HEK293 (cell line): ENCODE measurements around the gene ZNF101.

Experiments
- CTCF ChIA-PET: fragments of 350-600 bp; formaldehyde crosslinking; extraction: SDS; loops from one replicate; lab custom pipeline; 2021; ENCODE audit warnings: antibody characterized with exemption; lab: Yijun Ruan, JAX
- POLR2A ChIA-PET: fragments of 300-600 bp; formaldehyde crosslinking; extraction: SDS; loops from one replicate; lab custom pipeline; 2020; ENCODE audit warnings: antibody characterized with exemption, inconsistent platforms; lab: Yijun Ruan, JAX
- H3K27ac ChIP-seq: fragments of 200-500 bp; sonication (Bioruptor generic); 2 replicates; pipeline ENCODE4 v1.5.1; 2014; ENCODE audit warnings: low read depth, low read length, control low read depth, inconsistent platforms; ENCODE audit errors: extremely low read depth
- H3K36me3 ChIP-seq, 2 experiments: fragments of 200-500 bp in 1 of 2; sonication (Bioruptor generic) in 1 of 2; 1 replicate in 1 of 2; 2 replicates in 1 of 2; pipeline ENCODE4 v1.5.1; 2014 to 2017; ENCODE audit warnings: inconsistent platforms in 2 of 2, low read length in 2 of 2; ENCODE audit not compliant: control insufficient read depth in 2 of 2, insufficient read depth in 1 of 2
- H3K4me1 ChIP-seq: fragments of 200-500 bp; sonication (Bioruptor generic); 2 replicates; pipeline ENCODE4 v1.5.1; 2014; ENCODE audit warnings: mild to moderate bottlenecking, low read length, inconsistent platforms; ENCODE audit not compliant: control insufficient read depth, insufficient read depth
- H3K4me3 ChIP-seq: 2 replicates; pipeline ENCODE4 v1.5.1; 2011; ENCODE audit warnings: low read depth, mild to moderate bottlenecking, control low read depth, low read length, moderate library complexity
- H3K9me3 ChIP-seq: fragments of 200-500 bp; sonication (Bioruptor generic); 2 replicates; pipeline ENCODE4 v1.5.1; 2014; ENCODE audit warnings: low read depth, low read length, inconsistent platforms; ENCODE audit not compliant: control insufficient read depth, insufficient read depth
- BCL11A ChIP-seq: fragments of 450-650 bp; formaldehyde crosslinking; IDR thresholded peaks from 2 replicates; pipeline ENCODE4 v1.5.1; 2016; ENCODE audit warnings: low read depth, missing biosample characterization, missing genetic modification characterization
- BCL11B ChIP-seq: fragments of 450-650 bp; formaldehyde crosslinking; IDR thresholded peaks from 2 replicates; pipeline ENCODE4 v1.5.1; 2016; ENCODE audit warnings: low read depth, missing biosample characterization, missing genetic modification characterization
- KLF17 ChIP-seq: fragments of 450-650 bp; formaldehyde crosslinking; IDR thresholded peaks from 2 replicates; pipeline ENCODE4 v1.5.1; 2016; ENCODE audit warnings: missing biosample characterization, missing genetic modification characterization
- MZF1 ChIP-seq: fragments of 450-650 bp; formaldehyde crosslinking; IDR thresholded peaks from 2 replicates; pipeline ENCODE4 v1.5.1; 2017; ENCODE audit warnings: missing biosample characterization, missing genetic modification characterization, borderline replicate concordance
- SCRT1 ChIP-seq: fragments of 450-650 bp; formaldehyde crosslinking; IDR thresholded peaks from 2 replicates; pipeline ENCODE4 v1.5.1; 2016; ENCODE audit warnings: missing biosample characterization, missing genetic modification characterization, borderline replicate concordance
- SCRT2 ChIP-seq: fragments of 450-650 bp; formaldehyde crosslinking; IDR thresholded peaks from 2 replicates; pipeline ENCODE4 v1.5.1; 2016; ENCODE audit warnings: missing biosample characterization, missing genetic modification characterization
- YY2 ChIP-seq: fragments of 450-650 bp; formaldehyde crosslinking; IDR thresholded peaks from 2 replicates; pipeline ENCODE4 v1.5.1; 2016; ENCODE audit warnings: missing biosample characterization, missing genetic modification characterization
- ZNF280D ChIP-seq: fragments of 450-650 bp; formaldehyde crosslinking; IDR thresholded peaks from 2 replicates; pipeline ENCODE4 v1.5.1; 2016; ENCODE audit warnings: missing biosample characterization, missing genetic modification characterization
- ZNF529 ChIP-seq: fragments of 450-650 bp; formaldehyde crosslinking; IDR thresholded peaks from 2 replicates; pipeline ENCODE4 v1.5.1; 2017; ENCODE audit warnings: missing genetic modification characterization, missing biosample characterization; ENCODE audit not compliant: insufficient replicate concordance
- ZNF777 ChIP-seq: fragments of 450-650 bp; formaldehyde crosslinking; IDR thresholded peaks from 2 replicates; pipeline ENCODE4 v1.5.1; 2017; ENCODE audit warnings: missing biosample characterization, missing genetic modification characterization, borderline replicate concordance
- ZNF792 ChIP-seq: fragments of 450-650 bp; formaldehyde crosslinking; IDR thresholded peaks from 2 replicates; pipeline ENCODE4 v1.5.1; 2016; ENCODE audit warnings: missing biosample characterization, missing genetic modification characterization
- TF ChIP-seq, protein P1 (sequence below): fragments of 450-650 bp; formaldehyde crosslinking; IDR thresholded peaks from 2 replicates; pipeline ENCODE4 v1.5.1; 2016; ENCODE audit warnings: missing biosample characterization, missing genetic modification characterization
- TF ChIP-seq, protein P2 (sequence below): fragments of 450-650 bp; formaldehyde crosslinking; IDR thresholded peaks from 2 replicates; pipeline ENCODE4 v1.5.1; 2016; ENCODE audit warnings: missing biosample characterization, missing genetic modification characterization
- TF ChIP-seq, protein P3 (sequence below): fragments of 450-650 bp; formaldehyde crosslinking; IDR thresholded peaks from 2 replicates; pipeline ENCODE4 v1.5.1; 2016; ENCODE audit warnings: missing biosample characterization, missing genetic modification characterization

The ZNF101 gene

DNA sequence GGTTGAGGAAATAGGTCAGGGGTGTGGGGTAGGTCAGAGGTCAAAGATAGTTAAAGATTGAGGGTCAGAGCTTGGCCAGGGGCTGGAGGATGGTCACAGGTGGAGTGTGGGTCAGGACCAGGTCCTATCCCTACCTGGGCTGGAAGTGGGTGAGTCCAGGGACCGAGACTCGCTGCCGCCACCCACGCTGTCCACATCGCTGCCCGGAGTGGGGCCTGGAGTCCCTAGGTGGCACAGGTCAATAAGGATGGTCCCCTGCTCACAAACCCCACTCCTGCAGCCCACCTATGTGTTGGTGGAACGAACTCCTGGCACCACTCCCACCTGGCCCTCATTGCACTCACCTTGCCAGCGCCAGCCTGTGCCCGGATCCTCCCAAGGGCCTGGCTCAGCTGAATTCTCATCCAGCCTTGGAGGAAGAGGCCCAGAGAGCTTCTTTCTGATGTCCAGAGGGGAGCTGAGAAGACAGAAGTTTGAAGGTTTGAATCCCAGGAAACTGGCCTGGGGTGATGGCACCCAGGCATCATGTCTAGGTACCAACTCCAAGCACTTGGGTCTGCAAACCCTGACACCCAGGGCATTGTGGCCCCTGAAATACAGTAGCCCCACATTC, 32.0 kb upstream of the ZNF101 start:
- no peaks in the 10 kb centered on the region for H3K9me3 ChIP-seq
- no peak overlapping the region for H3K27ac ChIP-seq
- TF ChIP-seq, protein P1, sequence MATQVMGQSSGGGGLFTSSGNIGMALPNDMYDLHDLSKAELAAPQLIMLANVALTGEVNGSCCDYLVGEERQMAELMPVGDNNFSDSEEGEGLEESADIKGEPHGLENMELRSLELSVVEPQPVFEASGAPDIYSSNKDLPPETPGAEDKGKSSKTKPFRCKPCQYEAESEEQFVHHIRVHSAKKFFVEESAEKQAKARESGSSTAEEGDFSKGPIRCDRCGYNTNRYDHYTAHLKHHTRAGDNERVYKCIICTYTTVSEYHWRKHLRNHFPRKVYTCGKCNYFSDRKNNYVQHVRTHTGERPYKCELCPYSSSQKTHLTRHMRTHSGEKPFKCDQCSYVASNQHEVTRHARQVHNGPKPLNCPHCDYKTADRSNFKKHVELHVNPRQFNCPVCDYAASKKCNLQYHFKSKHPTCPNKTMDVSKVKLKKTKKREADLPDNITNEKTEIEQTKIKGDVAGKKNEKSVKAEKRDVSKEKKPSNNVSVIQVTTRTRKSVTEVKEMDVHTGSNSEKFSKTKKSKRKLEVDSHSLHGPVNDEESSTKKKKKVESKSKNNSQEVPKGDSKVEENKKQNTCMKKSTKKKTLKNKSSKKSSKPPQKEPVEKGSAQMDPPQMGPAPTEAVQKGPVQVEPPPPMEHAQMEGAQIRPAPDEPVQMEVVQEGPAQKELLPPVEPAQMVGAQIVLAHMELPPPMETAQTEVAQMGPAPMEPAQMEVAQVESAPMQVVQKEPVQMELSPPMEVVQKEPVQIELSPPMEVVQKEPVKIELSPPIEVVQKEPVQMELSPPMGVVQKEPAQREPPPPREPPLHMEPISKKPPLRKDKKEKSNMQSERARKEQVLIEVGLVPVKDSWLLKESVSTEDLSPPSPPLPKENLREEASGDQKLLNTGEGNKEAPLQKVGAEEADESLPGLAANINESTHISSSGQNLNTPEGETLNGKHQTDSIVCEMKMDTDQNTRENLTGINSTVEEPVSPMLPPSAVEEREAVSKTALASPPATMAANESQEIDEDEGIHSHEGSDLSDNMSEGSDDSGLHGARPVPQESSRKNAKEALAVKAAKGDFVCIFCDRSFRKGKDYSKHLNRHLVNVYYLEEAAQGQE (tag by site-specific recombination) = no peak
- TF ChIP-seq BCL11B (tag by site-specific recombination) = peak; percentile 62; the same call in 1 of the 2 replicates
- peak; percentile 43; the same call in 1 of the 2 replicates for TF ChIP-seq BCL11A
- no peaks in the 10 kb centered on the region for H3K4me1 ChIP-seq
- ChIA-PET CTCF (no interaction called here), POLR2A (interaction anchor here (0.6 kb wide), 1 partner anchor 16 kb away, joined by 3 read pairs; no protein-coding TSS in a partner anchor)
- no peak overlapping the region for H3K4me3 ChIP-seq
- H3K36me3 ChIP-seq = peaks cover 0 to 42% of the 10 kb centered on the region in 2 experiments; a peak in 2 of 3 replicates

DNA sequence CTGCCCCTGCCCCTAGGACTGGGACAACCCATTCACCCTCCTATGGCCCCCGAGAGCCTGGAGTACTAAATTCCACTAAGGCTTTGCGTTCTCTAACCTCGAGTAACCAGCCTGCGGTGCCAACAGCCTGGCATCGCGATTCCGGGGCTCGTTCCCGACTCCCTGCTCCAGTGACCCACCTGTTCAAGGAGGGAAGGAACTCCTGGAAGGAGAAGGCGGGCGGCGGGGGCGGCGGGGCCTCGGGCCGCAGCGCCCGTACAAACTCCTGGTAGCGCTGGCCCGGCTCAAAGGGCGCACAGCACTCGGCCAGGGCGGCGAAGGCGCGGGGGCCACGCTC, 31.5 kb upstream of the ZNF101 start:
- no peaks in the 10 kb centered on the region for H3K9me3 ChIP-seq
- H3K4me3 ChIP-seq = no peak overlapping the region
- peaks cover 0 to 43% of the 10 kb centered on the region in 2 experiments; a peak in 2 of 3 replicates for H3K36me3 ChIP-seq
- TF ChIP-seq YY2 = no peak
- TF ChIP-seq SCRT1 = no peak
- TF ChIP-seq ZNF777 = no peak
- TF ChIP-seq, protein P2, sequence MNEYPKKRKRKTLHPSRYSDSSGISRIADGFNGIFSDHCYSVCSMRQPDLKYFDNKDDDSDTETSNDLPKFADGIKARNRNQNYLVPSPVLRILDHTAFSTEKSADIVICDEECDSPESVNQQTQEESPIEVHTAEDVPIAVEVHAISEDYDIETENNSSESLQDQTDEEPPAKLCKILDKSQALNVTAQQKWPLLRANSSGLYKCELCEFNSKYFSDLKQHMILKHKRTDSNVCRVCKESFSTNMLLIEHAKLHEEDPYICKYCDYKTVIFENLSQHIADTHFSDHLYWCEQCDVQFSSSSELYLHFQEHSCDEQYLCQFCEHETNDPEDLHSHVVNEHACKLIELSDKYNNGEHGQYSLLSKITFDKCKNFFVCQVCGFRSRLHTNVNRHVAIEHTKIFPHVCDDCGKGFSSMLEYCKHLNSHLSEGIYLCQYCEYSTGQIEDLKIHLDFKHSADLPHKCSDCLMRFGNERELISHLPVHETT (tag by site-specific recombination) = no peak
- no peak for TF ChIP-seq ZNF529
- TF ChIP-seq ZNF792 (tag by site-specific recombination) = no peak
- TF ChIP-seq, protein P3, sequence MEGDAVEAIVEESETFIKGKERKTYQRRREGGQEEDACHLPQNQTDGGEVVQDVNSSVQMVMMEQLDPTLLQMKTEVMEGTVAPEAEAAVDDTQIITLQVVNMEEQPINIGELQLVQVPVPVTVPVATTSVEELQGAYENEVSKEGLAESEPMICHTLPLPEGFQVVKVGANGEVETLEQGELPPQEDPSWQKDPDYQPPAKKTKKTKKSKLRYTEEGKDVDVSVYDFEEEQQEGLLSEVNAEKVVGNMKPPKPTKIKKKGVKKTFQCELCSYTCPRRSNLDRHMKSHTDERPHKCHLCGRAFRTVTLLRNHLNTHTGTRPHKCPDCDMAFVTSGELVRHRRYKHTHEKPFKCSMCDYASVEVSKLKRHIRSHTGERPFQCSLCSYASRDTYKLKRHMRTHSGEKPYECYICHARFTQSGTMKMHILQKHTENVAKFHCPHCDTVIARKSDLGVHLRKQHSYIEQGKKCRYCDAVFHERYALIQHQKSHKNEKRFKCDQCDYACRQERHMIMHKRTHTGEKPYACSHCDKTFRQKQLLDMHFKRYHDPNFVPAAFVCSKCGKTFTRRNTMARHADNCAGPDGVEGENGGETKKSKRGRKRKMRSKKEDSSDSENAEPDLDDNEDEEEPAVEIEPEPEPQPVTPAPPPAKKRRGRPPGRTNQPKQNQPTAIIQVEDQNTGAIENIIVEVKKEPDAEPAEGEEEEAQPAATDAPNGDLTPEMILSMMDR = no peak
- TF ChIP-seq SCRT2 (tag by site-specific recombination) = no peak
- no peak for TF ChIP-seq KLF17 (tag by site-specific recombination)
- TF ChIP-seq MZF1 = no peak
- no peak for TF ChIP-seq ZNF280D (tag by site-specific recombination)
- H3K27ac ChIP-seq = no peak overlapping the region
- CTCF ChIA-PET = no interaction called here
- POLR2A ChIA-PET = no interaction called here
- H3K4me1 ChIP-seq = no peaks in the 10 kb centered on the region
